ENCODE measurements around the gene CLCN2. TPM values are rescaled to one million over a fixed set of nuclear protein-coding genes. Genes with fewer than 3 reads are reported as not detected.

The CLCN2 gene
- total RNA-seq, 1 donor from 2014 or later = 8.1 TPM

DNA sequence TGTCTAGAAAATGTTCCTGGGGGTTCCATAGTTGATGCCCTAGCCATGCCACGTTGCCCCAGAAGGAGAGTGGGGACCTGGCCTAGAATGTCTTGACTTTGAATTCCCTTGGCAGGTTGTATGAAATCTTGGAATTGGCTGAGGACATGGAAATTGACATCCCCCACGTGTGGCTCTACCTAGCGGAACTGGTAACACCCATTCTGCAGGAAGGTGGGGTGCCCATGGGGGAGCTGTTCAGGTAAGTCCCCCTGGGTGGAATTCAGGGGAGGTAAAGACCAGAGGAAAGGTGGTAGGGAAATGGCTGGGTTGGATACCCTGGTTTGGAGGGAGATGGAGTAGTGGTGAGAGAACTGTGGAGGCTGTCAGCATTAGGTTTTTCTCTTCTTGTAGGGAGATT, 32.9 kb downstream of the CLCN2 start:
- no peak overlapping the region for H3K4me3 ChIP-seq
- TF ChIP-seq, protein P1, sequence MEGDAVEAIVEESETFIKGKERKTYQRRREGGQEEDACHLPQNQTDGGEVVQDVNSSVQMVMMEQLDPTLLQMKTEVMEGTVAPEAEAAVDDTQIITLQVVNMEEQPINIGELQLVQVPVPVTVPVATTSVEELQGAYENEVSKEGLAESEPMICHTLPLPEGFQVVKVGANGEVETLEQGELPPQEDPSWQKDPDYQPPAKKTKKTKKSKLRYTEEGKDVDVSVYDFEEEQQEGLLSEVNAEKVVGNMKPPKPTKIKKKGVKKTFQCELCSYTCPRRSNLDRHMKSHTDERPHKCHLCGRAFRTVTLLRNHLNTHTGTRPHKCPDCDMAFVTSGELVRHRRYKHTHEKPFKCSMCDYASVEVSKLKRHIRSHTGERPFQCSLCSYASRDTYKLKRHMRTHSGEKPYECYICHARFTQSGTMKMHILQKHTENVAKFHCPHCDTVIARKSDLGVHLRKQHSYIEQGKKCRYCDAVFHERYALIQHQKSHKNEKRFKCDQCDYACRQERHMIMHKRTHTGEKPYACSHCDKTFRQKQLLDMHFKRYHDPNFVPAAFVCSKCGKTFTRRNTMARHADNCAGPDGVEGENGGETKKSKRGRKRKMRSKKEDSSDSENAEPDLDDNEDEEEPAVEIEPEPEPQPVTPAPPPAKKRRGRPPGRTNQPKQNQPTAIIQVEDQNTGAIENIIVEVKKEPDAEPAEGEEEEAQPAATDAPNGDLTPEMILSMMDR (IDR thresholded peaks at IDR 0.05) = no peak
- TF ChIP-seq POLR2AphosphoS5 (IDR thresholded peaks at IDR 0.05; ENCODE audit: insufficient read depth in 1 of 2, low read depth in 1 of 2) (no peak), POLR2A (IDR thresholded peaks at IDR 0.05) (no peak)
- DNase-seq (ENCODE audit: extremely low spot score in 2 of 2) = no peak
- H3K27ac ChIP-seq = no peak overlapping the region
- H3K4me1 ChIP-seq = no peaks in the 10 kb centered on the region
- no peaks in the 10 kb centered on the region for H3K9me3 ChIP-seq
- H3K36me3 ChIP-seq = peaks cover 22 to 100% of the 10 kb centered on the region in 2 donors
- no peaks in the 10 kb centered on the region for H3K27me3 ChIP-seq
- intact Hi-C loops (cut with DNase I) = no loop called here

DNA sequence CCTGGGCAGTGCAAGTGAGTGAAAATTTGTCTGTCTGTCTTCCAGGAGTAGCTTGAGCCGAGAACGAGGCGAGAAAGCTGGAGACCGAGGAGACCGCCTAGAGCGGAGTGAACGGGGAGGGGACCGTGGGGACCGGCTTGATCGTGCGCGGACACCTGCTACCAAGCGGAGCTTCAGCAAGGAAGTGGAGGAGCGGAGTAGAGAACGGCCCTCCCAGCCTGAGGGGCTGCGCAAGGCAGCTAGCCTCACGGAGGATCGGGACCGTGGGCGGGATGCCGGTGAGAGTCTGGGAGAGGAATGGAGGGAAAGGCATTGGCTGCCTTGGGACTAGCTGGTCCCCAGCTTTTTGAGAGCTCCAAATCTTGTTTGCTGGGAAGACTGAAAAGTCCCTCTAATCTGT, 34.2 kb downstream of the CLCN2 start:
- no peak for DNase-seq (ENCODE audit: extremely low spot score in 2 of 2)
- no peaks in the 10 kb centered on the region for H3K27me3 ChIP-seq
- no peak overlapping the region for H3K27ac ChIP-seq
- H3K36me3 ChIP-seq = peaks cover 23 to 100% of the 10 kb centered on the region in 2 donors
- no peak overlapping the region for H3K4me3 ChIP-seq
- intact Hi-C loops (cut with DNase I) = no loop called here
- no peaks in the 10 kb centered on the region for H3K9me3 ChIP-seq
- no peak for TF ChIP-seq POLR2A (IDR thresholded peaks at IDR 0.05)
- TF ChIP-seq, protein P1 (IDR thresholded peaks at IDR 0.05) = no peak
- no peak for TF ChIP-seq POLR2AphosphoS5 (IDR thresholded peaks at IDR 0.05; ENCODE audit: insufficient read depth in 1 of 2, low read depth in 1 of 2)
- no peaks in the 10 kb centered on the region for H3K4me1 ChIP-seq

DNA sequence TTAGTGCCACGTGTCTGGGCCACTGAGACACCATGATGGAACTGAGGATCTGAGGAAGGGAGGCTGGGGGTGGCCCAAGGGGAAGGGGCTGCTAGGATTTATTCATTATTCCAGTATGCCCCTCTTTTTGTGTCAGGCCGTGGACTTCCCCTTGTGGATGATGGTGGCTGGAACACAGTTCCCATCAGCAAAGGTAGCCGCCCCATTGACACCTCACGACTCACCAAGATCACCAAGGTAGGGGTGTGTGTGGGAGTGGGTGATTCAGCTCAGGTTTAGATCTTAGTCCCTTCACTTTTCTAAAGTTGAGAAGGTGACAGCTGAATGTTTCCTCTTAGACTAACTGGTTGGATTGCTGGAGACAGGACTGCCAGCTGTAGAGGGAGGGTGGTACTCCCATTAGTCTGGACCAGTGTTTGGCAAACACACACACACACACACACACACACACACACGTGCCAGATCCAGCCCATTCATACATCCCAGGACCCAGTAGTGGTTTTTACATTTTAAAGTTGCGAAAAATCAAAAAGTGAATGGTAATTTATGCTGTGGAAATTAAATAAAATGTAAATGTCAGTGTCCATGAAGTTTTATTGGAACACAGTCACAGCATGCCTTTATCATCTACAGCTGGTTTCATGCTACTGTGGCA, 35.6 kb downstream of the CLCN2 start:
- intact Hi-C loops (cut with DNase I) = no loop called here
- H3K27ac ChIP-seq = no peak overlapping the region

DNA sequence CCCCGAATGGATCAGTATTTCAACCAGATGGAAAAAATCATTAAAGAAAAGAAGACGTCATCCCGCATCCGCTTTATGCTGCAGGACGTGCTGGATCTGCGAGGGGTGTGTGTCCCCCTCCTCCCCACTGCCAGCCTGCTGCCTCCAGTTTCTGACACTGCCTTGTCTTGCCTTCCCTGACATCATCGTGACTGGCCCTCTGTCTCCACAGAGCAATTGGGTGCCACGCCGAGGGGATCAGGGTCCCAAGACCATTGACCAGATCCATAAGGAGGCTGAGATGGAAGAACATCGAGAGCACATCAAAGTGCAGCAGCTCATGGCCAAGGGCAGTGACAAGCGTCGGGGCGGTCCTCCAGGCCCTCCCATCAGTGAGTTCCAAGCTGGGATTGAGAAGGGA, 36.1 kb downstream of the CLCN2 start:
- no peak overlapping the region for H3K27ac ChIP-seq
- no peak overlapping the region for H3K4me3 ChIP-seq
- TF ChIP-seq, protein P1 (IDR thresholded peaks at IDR 0.05) = no peak
- TF ChIP-seq POLR2A (IDR thresholded peaks at IDR 0.05) (no peak), POLR2AphosphoS5 (IDR thresholded peaks at IDR 0.05; ENCODE audit: insufficient read depth in 1 of 2, low read depth in 1 of 2) (no peak)
- no peaks in the 10 kb centered on the region for H3K27me3 ChIP-seq
- intact Hi-C loops (cut with DNase I) = no loop called here
- DNase-seq (ENCODE audit: extremely low spot score in 2 of 2) = no peak
- H3K36me3 ChIP-seq = peaks cover 28 to 99% of the 10 kb centered on the region in 2 donors
- peaks cover 17% of the 10 kb centered on the region for H3K4me1 ChIP-seq
- no peaks in the 10 kb centered on the region for H3K9me3 ChIP-seq

More for the DNA sequence above, 35.6 kb downstream of the CLCN2 start:
- Histone ChIP-seq H3K4me1 (peaks cover 11% of the 10 kb centered on the region), H3K4me3 (no peak overlapping the region), H3K36me3 (peaks cover 25 to 100% of the 10 kb centered on the region in 2 donors), H3K27me3 (no peaks in the 10 kb centered on the region), H3K9me3 (no peaks in the 10 kb centered on the region)
- TF ChIP-seq, protein P1 (IDR thresholded peaks at IDR 0.05) = no peak
- no peak for TF ChIP-seq POLR2A (IDR thresholded peaks at IDR 0.05)
- no peak for TF ChIP-seq POLR2AphosphoS5 (IDR thresholded peaks at IDR 0.05; ENCODE audit: insufficient read depth in 1 of 2, low read depth in 1 of 2)
- DNase-seq (ENCODE audit: extremely low spot score in 2 of 2) = no peak

DNA sequence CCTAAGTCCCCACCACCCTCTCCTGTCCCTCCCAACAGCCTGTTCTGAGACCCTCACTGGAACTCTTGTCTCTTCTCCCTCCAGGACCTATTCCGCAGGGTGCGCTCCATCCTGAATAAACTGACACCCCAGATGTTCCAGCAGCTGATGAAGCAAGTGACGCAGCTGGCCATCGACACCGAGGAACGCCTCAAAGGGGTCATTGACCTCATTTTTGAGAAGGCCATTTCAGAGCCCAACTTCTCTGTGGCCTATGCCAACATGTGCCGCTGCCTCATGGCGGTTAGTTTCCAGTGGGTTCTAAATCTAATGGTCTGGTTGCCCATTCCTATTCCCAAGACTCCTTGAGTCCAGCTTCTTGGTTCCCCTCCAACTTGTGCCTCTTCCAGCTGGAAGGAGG, 37.7 kb downstream of the CLCN2 start:
- Histone ChIP-seq H3K4me1 (peaks cover 33% of the 10 kb centered on the region), H3K36me3 (peaks cover 28 to 83% of the 10 kb centered on the region in 2 donors), H3K27ac (no peak overlapping the region), H3K9me3 (no peaks in the 10 kb centered on the region), H3K4me3 (no peak overlapping the region), H3K27me3 (no peaks in the 10 kb centered on the region)
- no peak for DNase-seq (ENCODE audit: extremely low spot score in 2 of 2)
- intact Hi-C loops (cut with DNase I) = no loop called here
- TF ChIP-seq, protein P1 (IDR thresholded peaks at IDR 0.05) = no peak
- TF ChIP-seq POLR2A (IDR thresholded peaks at IDR 0.05) = no peak

Measured in vagina (tissue), 2 donors.